Skin of body (tissue), 2 donors: ENCODE measurements around the gene FOXE1. TPM values are rescaled to one million over a fixed set of nuclear protein-coding genes. Genes with fewer than 3 reads are reported as not detected.

ENCODE experiments used
- DNase-seq: peaks from one replicate; lab custom pipeline; 2025; lab: John Stamatoyannopoulos, UW
- total RNA-seq: library from RNA; depleted of rRNA; stranded (reverse); fragments of >200 nt; gene quantifications from one replicate; pipeline ENCODE4 v1.2.3, GENCODE V29; 2014

The FOXE1 gene
- 3.6 TPM for total RNA-seq

DNA sequence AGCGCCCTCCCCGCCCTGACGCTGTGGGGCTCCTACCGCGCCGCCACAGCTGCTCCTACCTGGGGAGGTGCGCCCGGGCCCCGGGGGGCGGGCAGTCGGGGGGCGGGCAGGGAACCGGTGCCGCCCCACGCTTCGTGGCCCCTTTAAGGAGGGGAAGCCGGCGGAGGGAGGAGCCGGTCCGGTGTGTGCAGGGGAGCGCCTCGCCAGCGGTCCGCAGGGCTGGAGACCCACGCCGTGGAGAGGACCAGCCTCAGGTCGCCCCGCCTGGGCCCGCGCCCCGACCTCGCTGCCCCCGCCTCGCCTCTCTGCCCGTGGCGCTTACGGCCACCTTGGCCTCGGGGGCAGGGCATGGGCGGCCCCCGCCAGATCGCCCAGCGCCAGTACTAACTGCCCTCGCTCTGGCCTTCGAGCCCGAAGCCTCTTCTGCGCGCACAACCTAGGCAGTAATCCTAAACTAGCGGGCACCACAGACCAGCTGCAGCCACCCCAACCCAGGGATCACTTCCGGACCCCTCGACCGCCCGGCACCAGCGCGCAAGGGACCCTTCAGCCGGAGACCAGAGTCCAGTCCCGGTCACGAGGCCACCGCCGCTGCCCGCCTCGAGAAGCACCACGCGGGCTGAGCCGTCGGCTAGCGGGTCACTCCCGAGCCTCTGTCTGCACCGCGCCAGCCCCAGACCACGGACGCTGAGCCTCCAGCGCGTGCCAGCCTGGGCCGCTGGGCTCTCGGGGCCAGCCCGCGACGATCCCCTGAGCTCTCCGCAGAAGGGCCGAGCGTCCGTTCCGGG lies at the start of gene FOXE1:
Gene FOXE1 (plus strand): TSS at position 171 of the 788 bp plus-strand sequence. CDS start 689 bp downstream, outside the sequence.
- DNase-seq = no peak

DNA sequence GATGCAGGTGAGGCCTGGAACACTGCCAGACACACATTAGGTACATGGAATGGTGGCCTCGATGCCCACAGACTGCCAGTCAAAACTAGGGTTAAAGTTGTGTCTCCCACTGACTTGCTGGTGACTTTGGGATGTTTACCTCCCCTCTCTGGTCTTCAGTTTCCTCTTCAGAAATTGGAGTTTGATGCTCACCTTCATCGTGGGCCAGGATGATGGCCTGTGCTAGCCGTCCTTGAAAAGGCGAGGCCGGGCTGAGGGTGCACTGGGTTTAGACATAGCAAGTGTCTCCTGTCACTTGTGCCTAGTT lies 49.0 kb upstream of the FOXE1 start:
- no peak for DNase-seq

DNA sequence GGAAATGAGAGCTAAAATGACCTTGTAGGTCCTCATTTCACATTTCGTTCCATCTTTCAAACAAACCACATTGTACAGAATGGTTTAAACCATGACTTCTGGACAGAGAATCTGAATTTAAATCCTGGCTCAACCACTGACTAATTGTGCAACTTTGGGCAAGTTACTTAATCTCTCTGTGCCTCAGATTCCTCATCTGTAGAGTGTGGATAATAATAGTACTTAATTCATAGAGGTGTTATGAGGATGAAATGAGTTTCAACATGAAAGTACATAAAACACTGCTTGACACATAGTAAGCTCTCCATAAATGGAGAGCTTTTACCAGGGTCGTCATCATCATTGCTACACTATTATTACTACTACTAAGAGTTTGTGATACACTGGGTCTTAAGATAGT lies 46.3 kb upstream of the FOXE1 start:
- no peak for DNase-seq

DNA sequence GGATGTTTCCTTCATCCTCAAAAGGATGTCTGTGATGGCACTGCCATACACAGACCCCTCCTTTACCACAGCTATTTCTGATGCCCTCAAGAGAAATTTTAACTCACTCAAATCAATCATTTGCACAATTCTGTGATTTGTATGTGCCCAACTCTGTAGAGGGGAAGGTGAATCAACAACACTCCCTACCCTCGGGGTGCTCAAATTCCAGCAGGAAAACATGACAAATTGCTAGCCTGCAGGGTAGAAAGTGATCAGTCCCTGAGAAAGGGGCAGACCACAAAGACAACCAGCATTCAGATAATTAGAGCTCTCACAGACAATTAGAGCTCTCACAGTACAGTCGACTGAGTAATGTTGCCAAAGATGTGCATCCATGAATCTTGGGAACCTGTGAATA lies 45.3 kb upstream of the FOXE1 start:
- no peak for DNase-seq

DNA sequence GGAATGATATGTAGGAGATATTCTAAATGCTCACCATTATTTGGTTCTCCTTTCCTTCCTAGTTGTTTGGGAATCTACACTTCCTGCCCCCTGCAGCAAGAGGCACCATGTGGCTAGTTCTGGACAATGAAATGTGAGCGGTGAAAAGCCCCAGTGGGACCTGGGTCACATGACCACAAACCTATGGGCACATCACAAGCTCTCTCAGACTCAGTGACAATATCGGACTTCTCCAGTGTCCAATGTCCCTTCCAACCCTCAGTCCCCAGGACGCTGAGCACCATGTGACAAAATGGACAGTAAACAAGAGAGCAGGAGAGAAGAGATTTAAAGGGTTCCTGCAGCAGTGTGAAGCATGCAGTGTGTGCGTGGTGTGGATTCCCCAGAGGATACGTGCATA lies 44.6 kb upstream of the FOXE1 start:
- DNase-seq = no peak

DNA sequence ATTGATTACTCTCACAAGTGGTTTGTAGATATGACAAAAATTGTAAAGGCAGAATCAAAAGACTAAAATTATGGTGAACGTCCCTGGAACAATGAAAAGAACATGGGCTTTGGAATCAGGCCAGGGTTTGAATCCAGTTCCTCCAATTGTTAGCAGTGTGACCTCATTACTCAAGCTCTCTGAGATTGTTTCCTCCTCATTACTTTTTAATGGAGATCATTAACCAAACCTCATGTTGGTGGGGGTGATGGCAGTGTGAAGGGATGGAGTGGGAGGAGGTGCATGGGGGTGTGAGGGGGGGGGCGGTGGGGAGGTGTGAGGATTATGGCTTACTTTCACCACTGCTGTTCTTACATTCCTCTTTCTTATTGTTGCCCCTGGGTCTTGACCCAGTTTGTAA lies 44.1 kb upstream of the FOXE1 start:
- DNase-seq = no peak

DNA sequence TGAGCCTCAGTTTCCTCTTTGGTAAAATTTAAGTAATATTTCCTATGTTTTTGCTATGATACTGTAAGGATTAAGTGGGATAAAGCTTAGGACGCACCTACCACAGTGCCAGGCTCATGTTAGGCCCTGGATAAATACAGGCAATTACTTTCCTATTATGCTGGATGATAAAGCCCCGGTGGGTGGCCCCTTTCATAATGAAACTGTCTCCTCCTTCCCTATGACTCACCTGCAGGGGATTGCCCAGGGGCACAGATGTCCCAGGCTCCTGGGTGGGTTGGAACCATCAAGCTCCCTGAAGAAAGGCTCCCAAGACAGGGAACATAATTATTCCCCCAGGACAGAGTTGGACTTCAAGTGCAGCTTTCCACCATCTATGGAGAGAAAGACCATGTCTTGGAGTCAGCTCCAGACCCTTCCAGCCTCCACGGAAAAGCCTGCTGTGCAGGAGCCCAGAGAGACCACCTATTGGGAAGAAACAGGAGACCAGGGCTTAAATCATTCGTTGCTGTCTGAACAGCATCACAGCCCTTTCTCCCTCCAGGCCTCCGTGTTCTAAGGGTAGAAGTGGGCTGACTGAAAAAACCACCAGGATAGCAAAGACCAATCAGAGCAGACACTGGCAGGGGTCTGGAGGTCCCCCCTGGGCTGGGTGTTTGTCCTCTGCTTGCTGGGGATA lies 43.2 kb upstream of the FOXE1 start:
- no peak for DNase-seq

DNA sequence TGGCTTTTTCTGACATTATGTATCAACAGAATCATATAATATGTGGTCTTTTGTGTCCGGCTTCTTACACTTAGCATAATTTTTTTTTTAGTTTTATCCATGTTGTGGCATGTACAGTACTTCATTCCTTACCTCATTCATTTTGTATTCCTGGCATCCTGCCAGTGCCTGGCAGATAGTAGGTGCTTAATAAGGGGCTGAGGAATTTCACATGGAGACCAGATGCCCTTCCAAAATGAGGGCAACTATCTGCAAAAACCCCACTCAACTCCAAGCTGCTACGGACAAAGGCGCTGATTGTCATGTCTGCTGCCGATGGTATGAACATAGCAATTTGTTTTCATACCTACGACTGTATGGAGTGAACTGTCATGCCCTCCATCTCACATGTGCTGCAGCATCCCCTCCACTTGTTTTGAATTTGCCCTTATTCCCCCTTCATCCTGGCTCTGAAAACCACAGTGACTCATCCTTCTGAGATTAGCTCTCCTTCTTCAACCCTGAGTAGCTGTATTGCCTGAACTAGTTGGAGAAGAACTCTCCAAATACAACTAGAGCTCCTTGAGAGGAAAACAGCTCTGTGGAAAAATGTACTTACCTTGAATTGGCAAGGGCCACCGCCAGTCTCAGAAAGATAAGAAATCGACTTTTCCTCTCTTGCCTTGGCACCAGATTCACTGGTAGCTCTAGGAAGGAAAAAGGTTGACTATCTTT lies 41.3 kb upstream of the FOXE1 start:
- DNase-seq = no peak

DNA sequence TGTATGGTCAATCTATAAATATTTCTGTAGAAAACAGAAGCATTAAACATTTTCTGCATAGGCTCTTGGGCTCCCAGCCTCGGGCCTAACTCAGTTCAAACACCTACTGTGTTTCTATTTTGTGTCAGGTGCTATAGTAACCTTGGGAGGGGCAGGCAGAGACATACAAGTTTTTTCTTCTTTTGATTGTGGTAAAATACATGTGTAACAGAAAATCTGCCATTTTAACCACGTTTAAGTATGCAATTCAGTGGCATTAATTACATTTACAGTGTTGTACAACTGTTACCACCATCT lies 40.8 kb upstream of the FOXE1 start:
- no peak for DNase-seq

DNA sequence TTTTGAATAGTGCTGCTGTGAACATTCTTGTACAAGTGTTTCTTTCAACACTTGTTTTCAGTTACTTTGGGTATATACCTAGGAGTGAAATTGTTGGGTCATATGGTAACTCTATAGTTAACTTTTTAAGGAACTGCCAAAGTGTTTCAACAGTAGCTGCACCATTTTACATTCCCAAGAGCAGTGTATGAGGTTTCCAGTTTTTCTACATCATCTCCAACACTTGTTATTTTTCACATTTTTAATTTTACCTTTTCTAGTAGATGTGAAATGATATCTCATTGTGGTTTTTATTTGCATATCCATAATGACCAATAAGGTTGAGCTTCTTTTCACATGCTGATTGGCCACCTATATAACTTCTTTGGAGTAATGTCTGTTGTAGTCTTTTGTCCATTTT lies 40.0 kb upstream of the FOXE1 start:
- no peak for DNase-seq

DNA sequence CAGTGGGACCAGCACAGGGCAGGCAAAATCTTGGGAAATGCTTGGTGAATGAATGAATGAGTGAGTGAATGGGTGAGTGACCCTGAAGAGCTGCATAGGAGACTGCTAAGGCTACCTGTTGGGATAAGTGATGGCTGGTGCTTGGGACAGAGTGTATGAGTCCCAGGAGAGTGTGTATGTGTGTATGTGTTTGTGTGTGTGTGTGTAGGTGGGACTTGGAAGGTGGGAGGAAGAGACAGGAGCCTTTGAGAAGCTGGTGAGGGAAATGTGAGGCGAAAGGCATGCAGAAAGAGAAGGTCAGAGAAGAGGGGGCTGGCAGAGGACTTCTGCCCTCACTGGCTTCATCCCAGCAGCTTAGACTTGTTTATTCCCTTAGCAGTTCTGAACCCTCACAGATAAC lies 33.3 kb upstream of the FOXE1 start:
- DNase-seq = no peak

DNA sequence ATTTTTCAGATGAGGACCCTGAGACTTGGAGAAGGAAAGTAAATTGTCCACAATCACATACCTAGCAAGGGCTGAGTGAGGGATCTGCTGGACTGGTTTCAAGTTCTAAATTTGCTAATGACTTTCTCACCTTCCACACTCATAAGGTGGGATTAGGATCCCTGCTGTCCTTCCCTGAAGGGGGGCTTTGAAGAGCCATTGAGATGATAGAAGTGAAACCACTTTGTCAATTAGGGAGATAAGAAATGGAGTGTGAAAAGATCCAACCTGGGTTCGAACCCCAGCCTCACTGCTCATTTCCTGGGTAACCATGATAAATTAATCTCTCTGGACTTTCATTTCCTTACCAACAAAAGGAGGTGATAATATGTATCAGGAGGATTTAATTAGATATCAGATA lies 32.7 kb upstream of the FOXE1 start:
- DNase-seq = no peak

DNA sequence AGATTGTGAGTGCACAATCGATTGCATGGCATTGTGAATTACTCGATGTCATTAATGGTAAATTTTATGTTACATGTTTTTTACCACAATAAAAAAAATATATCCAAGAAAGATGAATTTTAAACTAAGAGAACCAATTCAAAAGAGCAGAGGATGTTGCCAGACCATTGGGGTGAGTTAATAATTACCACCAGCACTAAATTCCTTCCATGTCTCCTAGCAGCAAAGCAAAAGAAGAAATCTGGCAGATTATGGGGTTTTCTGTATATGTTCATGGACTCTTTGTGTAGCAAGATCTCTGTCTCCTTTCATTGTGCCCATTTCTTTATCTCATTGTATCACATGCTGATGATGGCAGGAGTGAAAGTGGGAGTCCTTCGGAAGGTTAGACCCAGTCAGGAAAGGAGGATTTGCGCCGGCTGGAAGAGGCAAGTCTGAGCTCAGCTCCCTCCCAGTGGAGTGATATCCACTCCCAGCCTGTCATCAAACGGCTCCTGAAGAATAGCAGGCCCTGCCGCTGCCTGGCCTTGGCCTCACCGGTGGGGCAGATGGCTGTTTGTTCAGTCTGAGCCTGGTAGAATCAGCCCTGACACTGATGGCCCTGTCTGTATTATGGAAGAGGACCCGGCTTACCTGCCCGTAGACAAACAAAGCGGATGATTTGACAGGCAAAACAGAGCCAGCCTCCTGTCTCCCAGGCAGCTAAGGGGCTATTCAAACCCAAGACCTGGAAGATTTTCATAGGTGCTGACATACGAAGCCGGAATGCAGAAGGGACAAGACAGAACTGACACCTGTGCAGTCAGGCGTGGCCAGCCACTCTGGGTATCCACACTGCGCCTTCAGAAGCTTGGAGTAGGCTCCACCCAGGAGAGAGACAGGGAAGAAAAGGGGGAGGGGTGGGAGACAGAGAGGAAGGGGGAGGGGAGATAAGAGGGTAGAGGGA lies 21.9 kb upstream of the FOXE1 start:
- DNase-seq = no peak

DNA sequence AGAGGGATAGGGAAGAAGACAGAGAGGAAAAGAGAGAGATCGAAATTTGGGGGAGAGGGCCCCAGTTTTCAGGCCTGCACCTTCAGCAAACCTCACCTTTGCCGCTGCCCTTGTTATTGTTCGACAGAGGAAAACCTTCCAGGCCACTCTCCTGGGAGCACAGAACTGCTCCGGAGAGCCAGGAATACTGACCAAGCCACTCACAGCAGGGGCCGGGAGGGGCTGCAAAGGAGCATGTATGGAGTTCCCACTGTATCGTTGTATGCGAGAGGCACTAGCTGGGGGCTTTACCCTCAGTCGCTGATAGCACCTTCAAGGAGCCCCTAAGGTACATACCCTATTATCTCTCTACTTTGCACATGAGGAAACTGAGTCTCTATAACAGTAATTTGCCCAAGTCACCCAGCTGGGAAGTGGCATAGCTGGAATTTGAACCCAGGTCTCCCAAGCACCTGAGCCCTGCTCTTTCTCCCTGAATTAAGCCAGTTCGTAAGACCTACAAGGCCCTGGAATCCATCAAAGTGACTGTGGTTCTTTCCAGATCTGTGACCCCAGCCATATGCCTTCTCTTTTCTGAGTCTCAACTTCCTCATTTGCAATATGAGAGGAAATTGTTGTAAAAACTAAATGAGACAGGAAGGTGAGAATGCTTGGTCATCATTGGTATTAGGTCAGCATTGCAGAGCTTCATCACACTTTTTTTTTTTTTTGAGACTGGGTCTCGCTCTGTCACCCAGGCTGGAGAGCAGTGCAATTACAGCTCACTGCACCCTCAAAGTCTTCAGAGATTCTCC lies 21.0 kb upstream of the FOXE1 start:
- DNase-seq = no peak

DNA sequence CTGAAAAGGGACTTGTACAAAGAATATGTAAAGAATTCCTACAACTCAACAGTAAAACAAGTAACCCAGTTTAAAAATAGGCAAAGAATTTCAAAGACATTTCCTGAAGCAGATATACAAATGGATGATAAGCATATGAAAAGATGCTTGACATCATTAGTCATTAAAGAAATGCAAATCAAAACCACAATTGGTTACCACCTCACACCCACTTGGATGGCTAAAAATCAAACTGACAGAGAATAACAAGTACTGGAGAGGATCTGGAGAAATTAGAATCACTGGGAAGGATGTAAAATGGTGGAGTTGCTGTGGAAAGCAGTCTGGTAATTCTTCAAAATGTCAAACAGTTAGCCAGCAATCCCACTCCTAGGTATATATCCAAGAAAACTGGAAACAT lies 12.5 kb upstream of the FOXE1 start:
- no peak for DNase-seq

DNA sequence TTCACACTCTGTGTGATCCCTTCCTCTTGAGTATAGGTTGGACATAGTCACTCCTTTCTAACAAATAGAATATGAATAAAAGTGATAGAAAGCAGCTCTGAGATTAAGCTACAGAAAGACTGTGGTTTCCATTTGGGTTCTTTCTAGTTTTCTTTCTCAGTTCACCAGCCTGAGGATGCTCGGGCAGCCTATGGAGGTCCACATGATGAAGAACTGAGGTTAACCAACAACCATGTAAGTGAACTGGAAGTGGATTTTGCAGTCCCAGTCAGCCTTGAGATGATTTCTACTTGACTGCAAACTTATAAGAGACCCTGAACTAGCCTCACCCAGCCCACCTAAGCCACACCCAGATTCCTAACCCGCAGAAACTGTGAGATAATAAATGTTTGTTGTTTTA lies 10.1 kb upstream of the FOXE1 start:
- DNase-seq = no peak

DNA sequence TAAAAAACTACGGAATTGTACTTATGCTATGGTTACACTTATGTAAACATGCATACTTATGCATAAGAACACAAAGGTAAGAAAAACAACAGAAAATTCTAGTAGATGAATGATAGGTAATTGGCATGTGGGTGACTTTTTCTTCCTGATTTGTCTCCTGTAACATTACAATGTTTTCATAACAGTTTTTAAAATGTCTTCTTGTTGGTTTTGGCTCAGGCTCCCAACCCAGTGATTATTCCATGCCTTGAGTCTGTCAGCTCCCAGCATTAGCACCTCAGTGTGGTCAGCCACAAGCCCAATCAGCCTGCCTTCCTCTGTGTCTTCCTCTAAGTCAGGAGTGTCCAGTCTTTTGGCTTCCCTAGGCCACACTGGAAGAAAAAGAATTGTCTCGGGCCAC lies 7.9 kb upstream of the FOXE1 start:
- no peak for DNase-seq

DNA sequence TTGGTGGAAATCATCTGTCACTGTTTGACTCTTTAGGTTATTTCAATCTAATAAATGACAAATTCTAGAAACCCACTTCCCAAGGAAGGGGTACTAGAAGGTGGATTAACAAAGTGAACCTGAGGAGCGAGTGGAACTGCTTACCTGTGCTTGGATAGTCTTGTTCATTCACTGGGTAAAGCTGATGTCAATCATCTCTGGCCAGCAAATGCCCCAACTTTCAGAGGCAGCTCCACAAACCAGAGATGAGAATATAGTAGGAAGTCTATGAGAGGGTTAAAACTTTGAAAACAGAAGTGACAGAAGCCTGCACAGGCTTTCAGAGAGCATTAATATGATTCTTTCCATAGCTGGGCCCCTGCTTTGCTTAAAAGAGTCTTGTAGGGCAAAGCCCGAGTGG lies 7.3 kb upstream of the FOXE1 start:
- DNase-seq = no peak

DNA sequence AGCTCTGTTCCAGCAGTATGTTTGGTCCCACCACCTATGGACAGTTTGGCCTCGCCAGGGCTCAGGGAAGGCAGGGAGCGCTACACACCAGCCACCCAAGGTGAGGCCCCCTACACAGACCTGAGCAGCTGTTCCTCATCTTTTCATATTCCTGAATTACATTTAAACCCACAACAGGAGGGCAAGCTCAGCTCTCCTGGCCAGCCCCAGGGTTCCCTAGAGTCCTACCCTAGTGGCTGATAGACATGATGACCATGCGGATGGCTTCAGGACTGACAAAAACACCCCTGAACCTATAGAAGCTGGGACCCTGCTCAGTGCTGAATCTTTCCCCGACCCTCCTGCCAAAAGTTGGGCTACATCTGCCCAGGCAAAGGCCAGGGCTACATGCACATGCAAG lies 6.7 kb upstream of the FOXE1 start:
- DNase-seq = no peak

DNA sequence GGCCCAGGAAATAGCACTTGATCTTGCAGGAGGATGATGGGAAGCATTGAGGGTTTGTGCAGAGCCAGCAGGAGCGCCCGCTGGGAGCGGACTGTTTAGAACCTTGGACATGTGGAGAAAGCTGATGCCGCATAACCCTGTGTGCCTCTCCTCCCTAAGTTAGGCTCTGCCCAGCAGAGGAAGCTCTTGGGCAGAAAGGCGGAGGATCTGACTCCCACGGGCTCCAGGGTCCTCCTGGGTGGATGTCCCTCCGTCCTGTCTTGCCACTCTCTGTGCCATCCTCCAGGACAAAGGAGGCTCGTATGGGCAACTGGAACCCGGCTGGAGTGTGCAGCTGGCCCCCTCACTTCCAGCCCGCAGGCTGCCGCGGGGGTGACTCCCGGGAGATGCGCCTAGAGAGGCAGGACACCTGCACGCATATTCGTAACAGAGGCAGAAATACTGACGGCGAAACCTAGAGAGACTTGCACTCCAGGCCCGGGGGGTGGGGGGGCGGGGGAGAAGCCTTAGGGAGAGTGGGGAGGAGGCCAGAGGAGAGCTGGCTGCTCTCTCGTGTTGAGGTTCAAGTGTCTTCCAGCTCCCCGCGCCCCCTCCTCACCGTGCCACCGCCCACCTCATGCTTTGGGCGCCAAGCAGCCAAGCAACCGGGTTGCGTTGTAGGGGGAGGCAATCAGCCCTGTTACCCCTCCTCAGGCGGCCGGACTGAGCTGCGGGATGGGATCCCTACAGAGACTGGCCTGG lies 5.4 kb upstream of the FOXE1 start:
- DNase-seq = no peak

DNA sequence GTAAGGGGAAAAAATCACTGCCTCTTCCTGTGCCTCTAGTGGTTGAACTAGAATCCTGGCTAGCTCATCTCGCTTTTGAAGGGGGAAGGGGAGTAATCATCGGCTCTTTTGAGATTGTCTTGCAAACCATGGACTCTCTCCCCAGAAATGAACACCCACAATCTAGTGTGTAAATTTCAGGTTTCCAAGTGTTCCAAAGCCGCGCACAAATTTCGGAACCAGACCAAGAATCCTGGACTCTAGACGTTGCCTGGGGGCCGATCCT lies 4.9 kb upstream of the FOXE1 start:
- DNase-seq = no peak
